GM18868 (cell line): ENCODE measurements around the gene COQ2.
"Not testable (repeated sequence)": the region's sequence is repeated elsewhere in the genome, so short reads cannot be mapped to it uniquely, and the experiment has no call there.

Experiments used
- ATAC-seq: cut with Tn5 transposase; IDR thresholded peaks from one replicate; pipeline ENCODE4 v1.9.1; 2021; ENCODE audit warnings: mild to moderate bottlenecking, moderate library complexity; ENCODE audit not compliant: unreplicated experiment

COQ2 gene

GRCh38 chr4:83288381-83288780, 3.8 kb upstream of the COQ2 start:
- not testable (repeated sequence) for ATAC-seq

GRCh38 chr4:83285055-83285407, 433 bp upstream of the COQ2 start:
- ATAC-seq, result no peak

GRCh38 chr4:83283181-83283580, 1.4 kb downstream of the COQ2 start:
- no peak for ATAC-seq

- ATAC-seq, result no peak
These were observed 2.5 kb downstream of the COQ2 start for GRCh38 chr4:83282049-83282535.

GRCh38 chr4:83281307-83281706, 3.3 kb downstream of the COQ2 start:
- ATAC-seq, result peak; percentile 28

GRCh38 chr4:83276299-83277040, 8.1 kb downstream of the COQ2 start:
- peak; percentile 64 for ATAC-seq

GRCh38 chr4:83273926-83274325, 10.7 kb downstream of the COQ2 start:
- not testable (repeated sequence) for ATAC-seq

- peak; percentile 84 for ATAC-seq
These were observed 11.7 kb downstream of the COQ2 start for GRCh38 chr4:83272900-83273299.

- no peak for ATAC-seq
These were observed 15.3 kb downstream of the COQ2 start for GRCh38 chr4:83269256-83269655.

GRCh38 chr4:83268491-83268890, 16.1 kb downstream of the COQ2 start:
- ATAC-seq, result no peak

- no peak for ATAC-seq
These were observed 16.6 kb downstream of the COQ2 start for GRCh38 chr4:83267830-83268475.

- ATAC-seq, result no peak
These were observed 17.3 kb downstream of the COQ2 start for GRCh38 chr4:83267121-83267829.

- peak; percentile 76 for ATAC-seq
These were observed 17.9 kb downstream of the COQ2 start for GRCh38 chr4:83266689-83267088.

GRCh38 chr4:83263106-83263505, 21.5 kb downstream of the COQ2 start:
- ATAC-seq, result no peak

- no peak for ATAC-seq
These were observed 21.9 kb downstream of the COQ2 start for GRCh38 chr4:83262682-83263081.

- no peak for ATAC-seq
These were observed 23.3 kb downstream of the COQ2 start for GRCh38 chr4:83261307-83261706.

- ATAC-seq, result peak; percentile 59
These were observed 25.0 kb downstream of the COQ2 start for GRCh38 chr4:83259586-83259985.

- ATAC-seq, result no peak
These were observed 26.1 kb downstream of the COQ2 start for GRCh38 chr4:83258461-83258860.

- no peak for ATAC-seq
These were observed 26.8 kb downstream of the COQ2 start for GRCh38 chr4:83257811-83258210.

GRCh38 chr4:83255584-83255983, 29.0 kb downstream of the COQ2 start:
- ATAC-seq, result no peak

GRCh38 chr4:83252782-83253405, 31.7 kb downstream of the COQ2 start:
- ATAC-seq, result peak; percentile 75
